GM23248 (cell line): ENCODE measurements around the gene TINCR.

Experiments
- EZH2 ChIP-seq: fragments of 200-600 bp; sonication (generic); IDR thresholded peaks from 2 replicates; pipeline ENCODE4 v1.6.1; 2018; ENCODE audit warnings: antibody characterized with exemption, mild to moderate bottlenecking; ENCODE audit not compliant: insufficient read depth, poor library complexity, severe bottlenecking
- EZH2phosphoT487 ChIP-seq: fragments of 200-600 bp; sonication (generic); IDR thresholded peaks from 2 replicates; pipeline ENCODE4 v1.6.1; 2018; ENCODE audit warnings: antibody characterized with exemption, moderate library complexity, mild to moderate bottlenecking, low read depth; ENCODE audit not compliant: insufficient read depth

DNA sequence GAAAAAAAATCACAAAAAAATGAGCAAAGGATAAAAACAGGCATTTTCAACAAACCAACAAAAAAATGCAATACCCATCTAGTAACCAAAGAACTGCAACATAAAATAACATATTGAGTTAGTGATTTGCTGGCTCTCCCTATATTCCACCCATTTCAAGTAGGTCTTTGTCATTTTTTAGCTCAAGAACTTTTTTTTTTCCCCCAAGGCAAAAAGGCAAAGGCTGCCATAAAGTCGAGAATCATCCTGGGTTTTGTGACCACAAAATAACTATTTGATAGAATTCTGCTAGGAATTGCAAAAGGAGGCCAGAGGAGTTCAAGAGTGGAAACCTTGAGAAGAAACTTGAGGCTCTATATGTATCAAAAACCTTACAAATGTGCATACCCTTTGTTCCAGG is 49.3 kb upstream of the TINCR start:
- TF ChIP-seq EZH2 (no peak), EZH2phosphoT487 (no peak)
